Fibroblast of lung (primary cell): ENCODE data around the gene MINDY1. TPM values are rescaled to one million over a fixed set of nuclear protein-coding genes. Genes with fewer than 3 reads are reported as not detected.

ENCODE experiments used
- DNase-seq, 2 donors: peaks; one replicate each; pipeline versions ENCODE4 v3.0.0 to v3.0.0-alpha.2; 2010; ENCODE audit warnings: low read depth in 2 of 2
- H2AFZ ChIP-seq: 2 replicates; pipeline ENCODE4 v1.5.1; 2012; ENCODE audit warnings: low read length, control low read depth, inconsistent platforms
- H3K27ac ChIP-seq: 2 replicates; pipeline ENCODE4 v1.5.1; 2011; ENCODE audit warnings: low read length, control low read depth; ENCODE audit not compliant: insufficient read depth
- H3K27me3 ChIP-seq: 2 replicates; pipeline ENCODE4 v1.5.1; 2011; ENCODE audit warnings: mild to moderate bottlenecking, low read length; ENCODE audit not compliant: control insufficient read depth, insufficient read depth
- H3K36me3 ChIP-seq: 2 replicates; pipeline ENCODE4 v1.5.1; 2011; ENCODE audit warnings: low read length; ENCODE audit not compliant: control insufficient read depth, insufficient read depth
- H3K4me1 ChIP-seq: 2 replicates; pipeline ENCODE4 v1.5.1; 2011; ENCODE audit warnings: low read length; ENCODE audit not compliant: control insufficient read depth, insufficient read depth; ENCODE audit errors: extremely low read depth
- H3K4me2 ChIP-seq: 2 replicates; pipeline ENCODE4 v1.5.1; 2011; ENCODE audit warnings: low read length, control low read depth; ENCODE audit not compliant: insufficient read depth; ENCODE audit errors: extremely low read depth
- H3K4me3 ChIP-seq, 4 experiments: fragments of 200-600 bp in 1 of 4; sonication (generic) in 1 of 4; replicated peaks in 1 of 4; 2 replicates each; pipeline ENCODE4 v1.5.1; 2011 to 2016; ENCODE audit warnings: low read length in 4 of 4, low read depth in 3 of 4, mild to moderate bottlenecking in 3 of 4, control low read depth in 2 of 4, inconsistent platforms in 1 of 4, mixed read lengths in 1 of 4; ENCODE audit not compliant: insufficient read depth in 1 of 4; ENCODE audit errors: control extremely low read depth in 1 of 4
- H3K79me2 ChIP-seq: 2 replicates; pipeline ENCODE4 v1.5.1; 2012; ENCODE audit warnings: mild to moderate bottlenecking, low read length, inconsistent platforms; ENCODE audit not compliant: control insufficient read depth, insufficient read depth
- H3K9ac ChIP-seq: 2 replicates; pipeline ENCODE4 v1.5.1; 2011; ENCODE audit warnings: mild to moderate bottlenecking, low read length, control low read depth; ENCODE audit not compliant: insufficient read depth
- H3K9me3 ChIP-seq: 2 replicates; pipeline ENCODE4 v1.5.1; 2012; ENCODE audit warnings: low read depth, low read length; ENCODE audit not compliant: control insufficient read depth, insufficient read depth
- H4K20me1 ChIP-seq: 2 replicates; pipeline ENCODE4 v1.5.1; 2011; ENCODE audit warnings: low read length; ENCODE audit not compliant: control insufficient read depth, insufficient read depth; ENCODE audit errors: extremely low read depth
- EZH2 ChIP-seq: IDR thresholded peaks from 2 replicates; pipeline ENCODE4 v1.5.1; 2012; ENCODE audit warnings: low read length, control low read depth, mild to moderate bottlenecking; ENCODE audit errors: missing control alignments
- polyA plus RNA-seq, 2 donors: library from polyadenylated mRNA; depleted of rRNA in 1 of 2; stranded (reverse) in 1 of 2; unstranded in 1 of 2; fragments of >200 nt; gene quantifications; 2 replicates each; pipeline ENCODE4 v1.2.1, GENCODE V29; 2011 to 2012; ENCODE audit warnings: missing spikeins in 1 of 2
- total RNA-seq: library from RNA; depleted of rRNA; stranded (reverse); fragments of >200 nt; gene quantifications from 2 replicates; pipeline ENCODE4 v1.2.1, GENCODE V29; 2014
- TF ChIP-seq, protein P1 (sequence below), 2 donors: IDR thresholded peaks in 1 of 2; conservative IDR thresholded peaks in 1 of 2; 1 replicate in 1 of 2; 2 replicates in 1 of 2; pipeline ENCODE4 v1.5.1; 2011 to 2012; ENCODE audit warnings: low read length in 2 of 2, control low read depth in 1 of 2, inconsistent platforms in 1 of 2, low read depth in 1 of 2, mild to moderate bottlenecking in 1 of 2

MINDY1 gene
- total and polyA plus RNA-seq, 2 donors (not counting 1 experiment from before 2014, with no cell fraction given) = 11.7 to 17.3 TPM

DNA sequence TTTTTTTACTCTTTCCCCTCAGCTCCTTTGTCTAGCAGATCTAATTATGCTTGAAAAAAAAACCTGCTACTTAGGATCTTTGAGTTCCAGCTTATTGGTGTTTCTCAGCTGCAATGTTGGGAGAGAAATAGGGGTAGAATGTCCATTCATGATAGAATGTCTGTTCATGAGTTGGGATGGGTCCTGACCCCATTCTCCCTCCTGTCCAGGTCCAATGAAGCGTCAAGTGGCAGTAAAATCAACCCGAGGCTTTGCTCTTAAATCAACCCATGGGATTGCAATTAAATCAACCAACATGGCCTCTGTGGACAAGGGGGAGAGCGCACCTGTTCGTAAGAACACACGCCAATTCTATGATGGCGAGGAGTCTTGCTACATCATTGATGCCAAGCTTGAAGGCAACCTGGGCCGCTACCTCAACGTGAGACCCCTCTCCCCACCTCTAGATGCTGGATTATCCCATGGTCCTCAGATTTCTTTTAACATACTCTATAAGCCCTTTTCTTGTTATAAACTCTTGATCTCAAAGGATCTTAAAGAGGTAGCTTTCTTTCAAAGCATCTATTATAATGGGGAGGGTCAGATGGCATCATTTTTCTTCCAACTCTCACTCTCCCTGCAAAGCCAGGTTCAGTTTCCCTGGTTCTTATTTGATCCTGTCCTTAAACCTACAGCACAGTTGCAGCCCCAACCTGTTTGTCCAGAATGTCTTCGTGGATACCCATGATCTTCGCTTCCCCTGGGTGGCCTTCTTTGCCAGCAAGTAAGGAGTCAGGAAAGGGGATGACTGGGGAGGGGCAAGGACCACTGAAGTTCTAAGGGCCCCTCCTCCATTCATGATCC lies 43.2 kb downstream of the MINDY1 start:
- Histone ChIP-seq H3K36me3 (peaks cover 33% of the 10 kb centered on the region), H3K4me1 (no peaks in the 10 kb centered on the region), H3K4me3 (no peak overlapping the region), H3K9ac (no peak overlapping the region), H4K20me1 (no peaks in the 10 kb centered on the region), H3K27ac (no peak overlapping the region), H3K79me2 (peaks cover 10% of the 10 kb centered on the region), H3K9me3 (no peaks in the 10 kb centered on the region), H2AFZ (no peak overlapping the region), H3K27me3 (no peaks in the 10 kb centered on the region), H3K4me2 (no peak overlapping the region)
- TF ChIP-seq EZH2 = no peak
- TF ChIP-seq, protein P1, sequence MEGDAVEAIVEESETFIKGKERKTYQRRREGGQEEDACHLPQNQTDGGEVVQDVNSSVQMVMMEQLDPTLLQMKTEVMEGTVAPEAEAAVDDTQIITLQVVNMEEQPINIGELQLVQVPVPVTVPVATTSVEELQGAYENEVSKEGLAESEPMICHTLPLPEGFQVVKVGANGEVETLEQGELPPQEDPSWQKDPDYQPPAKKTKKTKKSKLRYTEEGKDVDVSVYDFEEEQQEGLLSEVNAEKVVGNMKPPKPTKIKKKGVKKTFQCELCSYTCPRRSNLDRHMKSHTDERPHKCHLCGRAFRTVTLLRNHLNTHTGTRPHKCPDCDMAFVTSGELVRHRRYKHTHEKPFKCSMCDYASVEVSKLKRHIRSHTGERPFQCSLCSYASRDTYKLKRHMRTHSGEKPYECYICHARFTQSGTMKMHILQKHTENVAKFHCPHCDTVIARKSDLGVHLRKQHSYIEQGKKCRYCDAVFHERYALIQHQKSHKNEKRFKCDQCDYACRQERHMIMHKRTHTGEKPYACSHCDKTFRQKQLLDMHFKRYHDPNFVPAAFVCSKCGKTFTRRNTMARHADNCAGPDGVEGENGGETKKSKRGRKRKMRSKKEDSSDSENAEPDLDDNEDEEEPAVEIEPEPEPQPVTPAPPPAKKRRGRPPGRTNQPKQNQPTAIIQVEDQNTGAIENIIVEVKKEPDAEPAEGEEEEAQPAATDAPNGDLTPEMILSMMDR (conservative IDR thresholded peaks at IDR 0.05 in 1 of 2, IDR thresholded peaks at IDR 0.05 in 1 of 2; ENCODE audit: low read depth in 1 of 2, low read length in 2 of 2) = no peak
- no peak for DNase-seq

DNA sequence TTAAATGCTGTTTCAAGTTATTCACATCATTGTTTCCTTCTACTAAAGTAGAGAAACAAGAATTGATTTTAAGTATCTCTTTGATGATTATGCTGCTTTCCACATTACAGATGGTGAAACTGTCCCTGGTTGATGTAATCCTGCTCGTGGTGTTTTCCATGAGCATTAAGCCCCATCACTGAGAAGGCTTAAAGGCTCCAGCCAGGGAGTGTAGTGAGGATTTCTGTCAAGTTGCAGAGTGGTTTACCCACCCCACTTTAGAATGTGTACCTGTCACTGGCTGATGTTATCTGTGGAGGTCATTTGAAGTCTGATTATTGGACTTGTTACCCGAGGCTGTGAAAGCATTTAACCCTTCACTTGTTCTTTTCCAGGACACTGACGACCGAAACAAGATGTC lies 44.9 kb downstream of the MINDY1 start:
- no peak for DNase-seq
- no peak overlapping the region for H3K4me3 ChIP-seq
- H2AFZ ChIP-seq = no peak overlapping the region
- TF ChIP-seq, protein P1 (conservative IDR thresholded peaks at IDR 0.05 in 1 of 2, IDR thresholded peaks at IDR 0.05 in 1 of 2; ENCODE audit: low read depth in 1 of 2, low read length in 2 of 2) = no peak
- TF ChIP-seq EZH2 = no peak
- H3K36me3 ChIP-seq = peaks cover 23% of the 10 kb centered on the region
- no peaks in the 10 kb centered on the region for H3K9me3 ChIP-seq
- no peaks in the 10 kb centered on the region for H4K20me1 ChIP-seq
- H3K4me2 ChIP-seq = no peak overlapping the region
- no peak overlapping the region for H3K27ac ChIP-seq
- no peaks in the 10 kb centered on the region for H3K27me3 ChIP-seq
- no peaks in the 10 kb centered on the region for H3K4me1 ChIP-seq
- no peak overlapping the region for H3K9ac ChIP-seq
- H3K79me2 ChIP-seq = no peaks in the 10 kb centered on the region

DNA sequence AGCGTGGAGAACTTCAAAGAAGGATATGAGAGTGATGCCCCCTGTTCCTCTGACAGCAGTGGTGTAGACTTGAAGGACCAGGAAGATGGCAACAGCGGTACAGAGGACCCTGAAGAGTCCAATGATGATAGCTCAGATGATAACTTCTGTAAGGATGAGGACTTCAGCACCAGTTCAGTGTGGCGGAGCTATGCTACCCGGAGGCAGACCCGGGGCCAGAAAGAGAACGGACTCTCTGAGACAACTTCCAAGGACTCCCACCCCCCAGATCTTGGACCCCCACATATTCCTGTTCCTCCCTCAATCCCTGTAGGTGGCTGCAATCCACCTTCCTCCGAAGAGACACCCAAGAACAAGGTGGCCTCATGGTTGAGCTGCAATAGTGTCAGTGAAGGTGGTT lies 46.1 kb downstream of the MINDY1 start:
- no peaks in the 10 kb centered on the region for H3K4me1 ChIP-seq
- no peaks in the 10 kb centered on the region for H4K20me1 ChIP-seq
- TF ChIP-seq, protein P1 (conservative IDR thresholded peaks at IDR 0.05 in 1 of 2, IDR thresholded peaks at IDR 0.05 in 1 of 2; ENCODE audit: low read depth in 1 of 2, low read length in 2 of 2) = no peak
- no peak for TF ChIP-seq EZH2
- H3K4me3 ChIP-seq = no peak overlapping the region
- peaks cover 14% of the 10 kb centered on the region for H3K36me3 ChIP-seq
- H3K27ac ChIP-seq = no peak overlapping the region
- no peak overlapping the region for H3K4me2 ChIP-seq
- DNase-seq = no peak
- H3K9me3 ChIP-seq = no peaks in the 10 kb centered on the region
- H2AFZ ChIP-seq = no peak overlapping the region
- H3K79me2 ChIP-seq = no peaks in the 10 kb centered on the region
- no peak overlapping the region for H3K9ac ChIP-seq
- H3K27me3 ChIP-seq = no peaks in the 10 kb centered on the region
